Ishikawa (cell line): ENCODE measurements around the gene MESD.
A peak's percentile ranks its signal among the peaks of the same experiment; 100 is the strongest.

Experiments
- EGR1 ChIP-seq: IDR thresholded peaks from 2 replicates; pipeline ENCODE4 v1.6.1; 2012
- EP300 ChIP-seq: IDR thresholded peaks from 2 replicates; pipeline ENCODE4 v1.6.1; 2012; ENCODE audit warnings: borderline replicate concordance
- FOXM1 ChIP-seq: IDR thresholded peaks from 2 replicates; pipeline ENCODE4 v1.6.1; 2012; ENCODE audit warnings: low read depth, borderline replicate concordance
- MAX ChIP-seq: IDR thresholded peaks from 2 replicates; pipeline ENCODE4 v1.6.1; 2012
- NFIC ChIP-seq: IDR thresholded peaks from 2 replicates; pipeline ENCODE4 v1.6.1; 2012
- RAD21 ChIP-seq: IDR thresholded peaks from 2 replicates; pipeline ENCODE4 v1.6.1; 2012; ENCODE audit warnings: low read depth
- TAF1 ChIP-seq: IDR thresholded peaks from 2 replicates; pipeline ENCODE4 v1.6.1; 2012; ENCODE audit warnings: low read depth, mild to moderate bottlenecking
- TEAD4 ChIP-seq: IDR thresholded peaks from 2 replicates; pipeline ENCODE4 v1.6.1; 2012
- YY1 ChIP-seq: IDR thresholded peaks from 2 replicates; pipeline ENCODE4 v1.6.1; 2012; ENCODE audit warnings: low read depth

- TF ChIP-seq NFIC (no peak), YY1 (no peak), MAX (peak; percentile 56; the same call in 1 of the 2 replicates), RAD21 (peak; percentile 92), FOXM1 (no peak), TEAD4 (no peak), TAF1 (no peak), EP300 (no peak), EGR1 (no peak)
These were observed 19.5 kb downstream of the MESD start for GRCh38 chr15:80970018-80970657.
